Measurements from ENCODE around the gene GALNT14.

The GALNT14 gene

DNA sequence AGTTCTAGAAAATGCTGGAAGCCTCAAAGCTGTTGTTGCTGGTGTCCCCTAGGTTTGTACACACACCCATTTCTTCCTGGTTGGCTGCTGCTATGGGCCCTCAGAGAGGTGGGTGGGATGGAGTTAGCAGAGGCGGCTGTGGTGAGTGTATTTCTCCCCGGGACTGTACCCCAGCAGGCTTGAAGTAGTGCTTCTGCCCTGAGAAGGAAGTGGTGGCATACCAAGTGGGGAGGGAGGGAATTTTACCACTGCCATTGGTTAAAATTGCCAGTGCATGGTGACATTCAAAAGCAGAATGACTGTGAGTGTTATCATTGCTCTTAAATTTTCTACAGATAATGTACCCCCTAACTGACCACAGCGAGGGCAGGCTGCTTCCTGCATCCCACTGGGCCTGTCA is 205.4 kb downstream of the GALNT14 start:
- DNase-seq (ENCODE audit: extremely low read depth, low read depth), result no peak
- no peak overlapping the region for H3K4me3 ChIP-seq (replicated peaks; ENCODE audit: low read depth, low read length)
- TF ChIP-seq, protein P1, sequence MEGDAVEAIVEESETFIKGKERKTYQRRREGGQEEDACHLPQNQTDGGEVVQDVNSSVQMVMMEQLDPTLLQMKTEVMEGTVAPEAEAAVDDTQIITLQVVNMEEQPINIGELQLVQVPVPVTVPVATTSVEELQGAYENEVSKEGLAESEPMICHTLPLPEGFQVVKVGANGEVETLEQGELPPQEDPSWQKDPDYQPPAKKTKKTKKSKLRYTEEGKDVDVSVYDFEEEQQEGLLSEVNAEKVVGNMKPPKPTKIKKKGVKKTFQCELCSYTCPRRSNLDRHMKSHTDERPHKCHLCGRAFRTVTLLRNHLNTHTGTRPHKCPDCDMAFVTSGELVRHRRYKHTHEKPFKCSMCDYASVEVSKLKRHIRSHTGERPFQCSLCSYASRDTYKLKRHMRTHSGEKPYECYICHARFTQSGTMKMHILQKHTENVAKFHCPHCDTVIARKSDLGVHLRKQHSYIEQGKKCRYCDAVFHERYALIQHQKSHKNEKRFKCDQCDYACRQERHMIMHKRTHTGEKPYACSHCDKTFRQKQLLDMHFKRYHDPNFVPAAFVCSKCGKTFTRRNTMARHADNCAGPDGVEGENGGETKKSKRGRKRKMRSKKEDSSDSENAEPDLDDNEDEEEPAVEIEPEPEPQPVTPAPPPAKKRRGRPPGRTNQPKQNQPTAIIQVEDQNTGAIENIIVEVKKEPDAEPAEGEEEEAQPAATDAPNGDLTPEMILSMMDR (IDR thresholded peaks at IDR 0.05; ENCODE audit: low read depth, low read length, missing control alignments), result no peak

- TF ChIP-seq, protein P1 (IDR thresholded peaks at IDR 0.05; ENCODE audit: low read depth, low read length, missing control alignments), result no peak
- no peak for DNase-seq (ENCODE audit: extremely low read depth, low read depth)
- no peak overlapping the region for H3K4me3 ChIP-seq (replicated peaks; ENCODE audit: low read depth, low read length)
Measured at GRCh38 chr2:30931841-30932407, 206.3 kb downstream of the GALNT14 start.

- DNase-seq (ENCODE audit: extremely low read depth, low read depth), result no peak
- H3K4me3 ChIP-seq (replicated peaks; ENCODE audit: low read depth, low read length), result no peak overlapping the region
- TF ChIP-seq, protein P1 (IDR thresholded peaks at IDR 0.05; ENCODE audit: low read depth, low read length, missing control alignments), result no peak
Measured at GRCh38 chr2:30930716-30931115, 207.5 kb downstream of the GALNT14 start.

DNA sequence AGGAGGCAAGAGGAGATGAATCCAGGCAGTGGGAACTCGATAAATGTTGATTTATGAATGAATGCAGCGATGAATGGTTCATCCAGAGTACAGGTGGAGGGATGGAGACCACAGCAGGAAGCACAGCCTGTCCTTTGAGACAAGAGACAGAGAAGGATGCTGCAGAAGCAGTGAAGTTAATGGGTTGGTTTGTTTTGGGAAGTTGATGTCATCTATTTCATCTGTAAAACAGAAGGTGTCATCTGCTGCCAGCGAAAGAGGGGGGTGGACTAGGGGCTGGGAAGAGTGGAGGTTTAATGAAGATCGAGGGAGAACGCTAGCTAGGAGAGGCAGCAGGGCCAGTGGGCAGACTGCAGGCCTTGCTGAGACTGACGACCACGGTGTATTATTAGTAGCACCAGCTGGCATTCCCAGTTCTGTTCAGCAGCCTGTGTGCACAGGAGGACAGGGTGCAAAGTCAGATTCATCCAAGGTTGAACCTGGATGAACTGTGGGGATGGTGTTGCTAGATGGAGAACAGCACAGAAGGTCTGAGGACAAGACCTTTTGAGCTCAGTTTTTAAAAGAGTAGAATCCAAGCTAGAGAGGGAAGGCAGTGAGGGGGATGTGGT is 210.7 kb downstream of the GALNT14 start:
- TF ChIP-seq, protein P1 (IDR thresholded peaks at IDR 0.05; ENCODE audit: low read depth, low read length, missing control alignments), result no peak
- H3K4me3 ChIP-seq (replicated peaks; ENCODE audit: low read depth, low read length), result no peak overlapping the region
- DNase-seq (ENCODE audit: extremely low read depth, low read depth), result no peak

GRCh38 chr2:30926606-30927005 is 211.6 kb downstream of the GALNT14 start:
- TF ChIP-seq, protein P1 (IDR thresholded peaks at IDR 0.05; ENCODE audit: low read depth, low read length, missing control alignments), result no peak
- H3K4me3 ChIP-seq (replicated peaks; ENCODE audit: low read depth, low read length), result no peak overlapping the region
- no peak for DNase-seq (ENCODE audit: extremely low read depth, low read depth)

DNA sequence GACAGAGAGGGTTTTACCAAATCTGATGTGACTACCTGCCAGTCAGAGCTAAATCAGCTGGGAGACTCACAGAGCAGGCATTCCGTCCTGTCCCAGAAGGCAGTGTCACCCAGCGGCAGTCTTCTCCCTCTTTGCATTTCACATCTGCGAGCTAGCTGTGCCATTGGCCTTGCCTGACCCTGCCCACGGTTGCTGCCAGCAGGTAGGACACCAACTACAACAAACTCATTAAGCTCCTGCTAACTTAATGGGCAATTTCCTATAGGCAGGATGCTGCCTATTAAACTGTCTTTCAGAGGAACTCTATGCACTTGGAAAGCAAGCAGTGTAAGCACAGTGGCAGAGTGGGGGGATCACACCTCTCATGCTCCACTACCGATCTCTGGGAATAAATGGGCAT is 214.6 kb downstream of the GALNT14 start:
- no peak overlapping the region for H3K4me3 ChIP-seq (replicated peaks; ENCODE audit: low read depth, low read length)
- no peak for DNase-seq (ENCODE audit: extremely low read depth, low read depth)
- TF ChIP-seq, protein P1 (IDR thresholded peaks at IDR 0.05; ENCODE audit: low read depth, low read length, missing control alignments), result no peak

- no peak for DNase-seq (ENCODE audit: extremely low read depth, low read depth)
- TF ChIP-seq, protein P1 (IDR thresholded peaks at IDR 0.05; ENCODE audit: low read depth, low read length, missing control alignments), result no peak
- no peak overlapping the region for H3K4me3 ChIP-seq (replicated peaks; ENCODE audit: low read depth, low read length)
Measured at GRCh38 chr2:30920511-30920910, 217.7 kb downstream of the GALNT14 start.

Measured in HFF-Myc (cell line).